Prostate gland (tissue), 2 donors: ENCODE results near the gene OR2T11. TPM values are rescaled to one million over a fixed set of nuclear protein-coding genes. Genes with fewer than 3 reads are reported as not detected.
A peak's percentile ranks its signal among the peaks of the same experiment; 100 is the strongest.

Source experiments
- DNase-seq: peaks from one replicate; pipeline ENCODE4 v3.0.0-alpha.2; 2019; ENCODE audit warnings: low spot score
- H3K27ac ChIP-seq, 2 donors: fragments of 200-600 bp; sonication (generic); 2 replicates each; pipeline ENCODE4 v1.5.1; 2017 to 2019
- H3K27me3 ChIP-seq: fragments of 200-600 bp; sonication (generic); replicated peaks from 2 replicates; pipeline ENCODE4 v1.5.1; 2019; ENCODE audit not compliant: insufficient read depth
- H3K36me3 ChIP-seq, 2 donors: fragments of 200-600 bp; sonication (generic); 1 replicate in 1 of 2; 2 replicates in 1 of 2; pipeline versions ENCODE4 v1.5.1 to v1.8.1; 2017 to 2019
- H3K4me1 ChIP-seq: fragments of 200-600 bp; sonication (generic); replicated peaks from 2 replicates; pipeline ENCODE4 v1.5.1; 2019
- H3K4me3 ChIP-seq, 2 donors: fragments of 200-600 bp; sonication (generic); 2 replicates each; pipeline ENCODE4 v1.5.1; 2017 to 2019
- H3K9me3 ChIP-seq: fragments of 200-600 bp; sonication (generic); 2 replicates; pipeline ENCODE4 v1.5.1; 2017
- POLR2A ChIP-seq: fragments of 450-650 bp; IDR thresholded peaks from one replicate; pipeline ENCODE4 v1.6.1; 2016; ENCODE audit warnings: antibody characterized with exemption, mild to moderate bottlenecking
- POLR2AphosphoS5 ChIP-seq: sonication (generic); formaldehyde crosslinking; IDR thresholded peaks from one replicate; pipeline ENCODE4 v1.6.1; 2017; ENCODE audit warnings: antibody characterized with exemption
- WGBS: methylation state at CpG from one replicate; pipeline ENCODE4 v1.1.5; 2018; 5-methylcytosine and 5-hydroxymethylcytosine counted together
- intact Hi-C: fragments of 100-400 bp; cut with DNase I; formaldehyde crosslinking; loops from one replicate; pipeline ENCODE4 v1.14.2; 2022
- total RNA-seq, 2 donors: library from RNA; depleted of rRNA; stranded (reverse); fragments of >200 nt; gene quantifications; one replicate each; pipeline ENCODE4 v1.1.0, GENCODE V29; 2016
- TF ChIP-seq, protein P1 (sequence below), 4 experiments: fragments of 200-600 bp in 2 of 4; fragments of 450-650 bp in 2 of 4; sonication (generic) in 2 of 4; IDR thresholded peaks; 1 replicate in 3 of 4; 2 replicates in 1 of 4; pipeline ENCODE4 v1.5.1; 2016 to 2019; ENCODE audit warnings: antibody characterized with exemption in 4 of 4, mild to moderate bottlenecking in 2 of 4, moderate library complexity in 2 of 4

Gene OR2T11
- total RNA-seq, 2 donors from 2014 or later = not detected

- H3K9me3 ChIP-seq = no peaks in the 10 kb centered on the region
- WGBS = 5% methylated on average over 3 of the region's 3 CpGs
- intact Hi-C loops = no loop called here
- peak; percentile 23 for DNase-seq
- no peak overlapping the region for H3K27ac ChIP-seq
- no peak overlapping the region for H3K4me3 ChIP-seq
- no peaks in the 10 kb centered on the region for H3K36me3 ChIP-seq
- TF ChIP-seq, protein P1, sequence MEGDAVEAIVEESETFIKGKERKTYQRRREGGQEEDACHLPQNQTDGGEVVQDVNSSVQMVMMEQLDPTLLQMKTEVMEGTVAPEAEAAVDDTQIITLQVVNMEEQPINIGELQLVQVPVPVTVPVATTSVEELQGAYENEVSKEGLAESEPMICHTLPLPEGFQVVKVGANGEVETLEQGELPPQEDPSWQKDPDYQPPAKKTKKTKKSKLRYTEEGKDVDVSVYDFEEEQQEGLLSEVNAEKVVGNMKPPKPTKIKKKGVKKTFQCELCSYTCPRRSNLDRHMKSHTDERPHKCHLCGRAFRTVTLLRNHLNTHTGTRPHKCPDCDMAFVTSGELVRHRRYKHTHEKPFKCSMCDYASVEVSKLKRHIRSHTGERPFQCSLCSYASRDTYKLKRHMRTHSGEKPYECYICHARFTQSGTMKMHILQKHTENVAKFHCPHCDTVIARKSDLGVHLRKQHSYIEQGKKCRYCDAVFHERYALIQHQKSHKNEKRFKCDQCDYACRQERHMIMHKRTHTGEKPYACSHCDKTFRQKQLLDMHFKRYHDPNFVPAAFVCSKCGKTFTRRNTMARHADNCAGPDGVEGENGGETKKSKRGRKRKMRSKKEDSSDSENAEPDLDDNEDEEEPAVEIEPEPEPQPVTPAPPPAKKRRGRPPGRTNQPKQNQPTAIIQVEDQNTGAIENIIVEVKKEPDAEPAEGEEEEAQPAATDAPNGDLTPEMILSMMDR (IDR thresholded peaks at IDR 0.05) = peak; percentile 14 to 62 (median 31)
- TF ChIP-seq POLR2A = no peak
- no peaks in the 10 kb centered on the region for H3K4me1 ChIP-seq
- no peaks in the 10 kb centered on the region for H3K27me3 ChIP-seq
Observed at GRCh38 chr1:248618878-248619277, 16.0 kb downstream of the OR2T11 start.

- Histone ChIP-seq H3K4me1 (no peaks in the 10 kb centered on the region), H3K4me3 (no peak overlapping the region), H3K27me3 (no peaks in the 10 kb centered on the region), H3K9me3 (no peaks in the 10 kb centered on the region), H3K36me3 (no peaks in the 10 kb centered on the region), H3K27ac (no peak overlapping the region)
- DNase-seq = no peak
- intact Hi-C loops = no loop called here
- 73% methylated on average over 7 of the region's 7 CpGs for WGBS
- TF ChIP-seq POLR2AphosphoS5 (no peak), POLR2A (no peak)
- TF ChIP-seq, protein P1 (IDR thresholded peaks at IDR 0.05) = no peak
Observed at GRCh38 chr1:248618119-248618518, 16.8 kb downstream of the OR2T11 start.

GRCh38 chr1:248613742-248614141, 21.1 kb downstream of the OR2T11 start:
- no peaks in the 10 kb centered on the region for H3K9me3 ChIP-seq
- no peaks in the 10 kb centered on the region for H3K27me3 ChIP-seq
- intact Hi-C loops = no loop called here
- no peaks in the 10 kb centered on the region for H3K4me1 ChIP-seq
- H3K27ac ChIP-seq = no peak overlapping the region
- TF ChIP-seq, protein P1 (IDR thresholded peaks at IDR 0.05) = no peak
- TF ChIP-seq POLR2A = no peak
- no peak for TF ChIP-seq POLR2AphosphoS5
- 50% methylated on average over 1 of the region's 1 CpG for WGBS
- no peaks in the 10 kb centered on the region for H3K36me3 ChIP-seq
- no peak overlapping the region for H3K4me3 ChIP-seq
- no peak for DNase-seq

DNA sequence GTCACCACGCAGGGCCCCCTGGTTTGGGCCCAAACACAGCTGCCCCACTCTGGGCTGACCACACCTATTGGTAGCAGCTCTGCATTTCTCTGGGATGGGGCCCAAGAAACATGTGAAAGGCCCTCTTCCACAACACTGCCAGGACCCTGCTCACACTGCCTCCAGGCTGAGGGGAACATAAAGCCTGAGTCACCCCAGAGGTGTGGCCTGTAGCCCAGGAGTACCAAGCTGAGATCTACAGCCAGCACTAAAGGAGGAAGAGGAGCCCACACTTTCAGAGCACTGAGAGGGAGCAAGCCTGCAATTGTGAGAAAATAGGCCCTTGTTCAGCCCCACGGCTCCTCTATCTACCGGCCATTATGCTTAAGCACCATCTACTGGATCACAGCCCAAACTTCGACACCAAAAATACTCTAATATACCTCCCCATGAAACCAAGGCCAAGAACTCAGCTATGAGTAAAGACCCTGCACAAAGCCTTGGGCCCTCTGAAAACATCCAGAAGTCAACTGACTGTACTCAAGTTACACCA, 22.9 kb downstream of the OR2T11 start:
- DNase-seq = no peak
- 81% methylated on average over 4 of the region's 4 CpGs for WGBS
- intact Hi-C loops = no loop called here
- Histone ChIP-seq H3K4me1 (no peaks in the 10 kb centered on the region), H3K9me3 (no peaks in the 10 kb centered on the region), H3K36me3 (no peaks in the 10 kb centered on the region), H3K27me3 (no peaks in the 10 kb centered on the region), H3K4me3 (no peak overlapping the region), H3K27ac (no peak overlapping the region)
- TF ChIP-seq, protein P1 (IDR thresholded peaks at IDR 0.05) = no peak
- no peak for TF ChIP-seq POLR2A
- TF ChIP-seq POLR2AphosphoS5 = no peak

- intact Hi-C loops = no loop called here
Observed at GRCh38 chr1:248610301-248610700, 24.6 kb downstream of the OR2T11 start.

More at GRCh38 chr1:248610301-248610700, 24.6 kb downstream of the OR2T11 start:
- no peaks in the 10 kb centered on the region for H3K9me3 ChIP-seq
- H3K27me3 ChIP-seq = no peaks in the 10 kb centered on the region
- DNase-seq = no peak
- no peak overlapping the region for H3K27ac ChIP-seq
- H3K4me3 ChIP-seq = no peak overlapping the region
- no peaks in the 10 kb centered on the region for H3K4me1 ChIP-seq
- no peaks in the 10 kb centered on the region for H3K36me3 ChIP-seq
- 51% methylated on average over 3 of the region's 3 CpGs for WGBS
- TF ChIP-seq, protein P1 (IDR thresholded peaks at IDR 0.05) = no peak
- TF ChIP-seq POLR2A (no peak), POLR2AphosphoS5 (no peak)
